HepG2 (cell line): Measurements from ENCODE around the gene RNFT2.

Experiments used
- ERF ChIP-seq: IDR thresholded peaks from 2 replicates; pipeline ENCODE4 v1.6.1; 2018; ENCODE audit warnings: missing biosample characterization, missing genetic modification reagents
- EZH2 ChIP-seq: conservative IDR thresholded peaks from 2 replicates; pipeline ENCODE4 v1.6.1; 2012; ENCODE audit warnings: mild to moderate bottlenecking, low read depth, low read length, moderate library complexity
- JUN ChIP-seq: sonication (generic); formaldehyde crosslinking; IDR thresholded peaks from 2 replicates; pipeline ENCODE4 v1.4.0; 2020; ENCODE audit warnings: mild to moderate bottlenecking, missing genetic modification reagents
- ONECUT2 ChIP-seq: sonication (generic); formaldehyde crosslinking; IDR thresholded peaks from 2 replicates; pipeline ENCODE4 v1.4.0; 2020; ENCODE audit warnings: missing genetic modification reagents
- POLR2A ChIP-seq, 2 experiments: IDR thresholded peaks; 2 replicates each; pipeline ENCODE4 v1.6.1; 2011; ENCODE audit warnings: low read depth in 2 of 2, low read length in 2 of 2, mild to moderate bottlenecking in 1 of 2, moderate library complexity in 1 of 2; ENCODE audit not compliant: insufficient read depth in 1 of 2
- POLR2AphosphoS5 ChIP-seq: IDR thresholded peaks from 2 replicates; pipeline ENCODE4 v1.6.1; 2012; ENCODE audit warnings: low read depth, low read length
- TAF1 ChIP-seq: sonication (generic); formaldehyde crosslinking; IDR thresholded peaks from 2 replicates; pipeline ENCODE4 v1.4.0; 2020; ENCODE audit warnings: missing genetic modification reagents
- TBP ChIP-seq: sonication (generic); formaldehyde crosslinking; IDR thresholded peaks from 2 replicates; pipeline ENCODE4 v1.5.0; 2020; ENCODE audit warnings: missing genetic modification reagents
- TP53 ChIP-seq: sonication (generic); formaldehyde crosslinking; conservative IDR thresholded peaks from 2 replicates; pipeline ENCODE4 v1.4.0; 2020; ENCODE audit warnings: missing genetic modification reagents
- ZGPAT ChIP-seq: IDR thresholded peaks from 2 replicates; pipeline ENCODE4 v1.6.1; 2016; ENCODE audit warnings: mild to moderate bottlenecking
- TF ChIP-seq, protein P1 (sequence below): sonication (generic); formaldehyde crosslinking; IDR thresholded peaks from 2 replicates; pipeline ENCODE4 v1.5.0; 2020; ENCODE audit warnings: mild to moderate bottlenecking, missing genetic modification reagents, moderate library complexity

- TF ChIP-seq, protein P1, sequence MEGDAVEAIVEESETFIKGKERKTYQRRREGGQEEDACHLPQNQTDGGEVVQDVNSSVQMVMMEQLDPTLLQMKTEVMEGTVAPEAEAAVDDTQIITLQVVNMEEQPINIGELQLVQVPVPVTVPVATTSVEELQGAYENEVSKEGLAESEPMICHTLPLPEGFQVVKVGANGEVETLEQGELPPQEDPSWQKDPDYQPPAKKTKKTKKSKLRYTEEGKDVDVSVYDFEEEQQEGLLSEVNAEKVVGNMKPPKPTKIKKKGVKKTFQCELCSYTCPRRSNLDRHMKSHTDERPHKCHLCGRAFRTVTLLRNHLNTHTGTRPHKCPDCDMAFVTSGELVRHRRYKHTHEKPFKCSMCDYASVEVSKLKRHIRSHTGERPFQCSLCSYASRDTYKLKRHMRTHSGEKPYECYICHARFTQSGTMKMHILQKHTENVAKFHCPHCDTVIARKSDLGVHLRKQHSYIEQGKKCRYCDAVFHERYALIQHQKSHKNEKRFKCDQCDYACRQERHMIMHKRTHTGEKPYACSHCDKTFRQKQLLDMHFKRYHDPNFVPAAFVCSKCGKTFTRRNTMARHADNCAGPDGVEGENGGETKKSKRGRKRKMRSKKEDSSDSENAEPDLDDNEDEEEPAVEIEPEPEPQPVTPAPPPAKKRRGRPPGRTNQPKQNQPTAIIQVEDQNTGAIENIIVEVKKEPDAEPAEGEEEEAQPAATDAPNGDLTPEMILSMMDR (CRISPR knock-in tag) = no peak
- TF ChIP-seq TAF1 (CRISPR knock-in tag) (no peak), POLR2AphosphoS5 (no peak), TP53 (CRISPR knock-in tag) (no peak), EZH2 (no peak), POLR2A (IDR thresholded peaks at IDR 0.05; ENCODE audit: insufficient read depth in 1 of 2, low read depth in 2 of 2, low read length in 2 of 2) (no peak), TBP (no peak), ERF (no peak), ZGPAT (no peak), JUN (CRISPR knock-in tag) (no peak), ONECUT2 (CRISPR knock-in tag) (no peak)
Measured at GRCh38 chr12:116691205-116691604, 46.9 kb upstream of the RNFT2 start.
